Measurements from ENCODE around the gene JPT1.

DNA sequence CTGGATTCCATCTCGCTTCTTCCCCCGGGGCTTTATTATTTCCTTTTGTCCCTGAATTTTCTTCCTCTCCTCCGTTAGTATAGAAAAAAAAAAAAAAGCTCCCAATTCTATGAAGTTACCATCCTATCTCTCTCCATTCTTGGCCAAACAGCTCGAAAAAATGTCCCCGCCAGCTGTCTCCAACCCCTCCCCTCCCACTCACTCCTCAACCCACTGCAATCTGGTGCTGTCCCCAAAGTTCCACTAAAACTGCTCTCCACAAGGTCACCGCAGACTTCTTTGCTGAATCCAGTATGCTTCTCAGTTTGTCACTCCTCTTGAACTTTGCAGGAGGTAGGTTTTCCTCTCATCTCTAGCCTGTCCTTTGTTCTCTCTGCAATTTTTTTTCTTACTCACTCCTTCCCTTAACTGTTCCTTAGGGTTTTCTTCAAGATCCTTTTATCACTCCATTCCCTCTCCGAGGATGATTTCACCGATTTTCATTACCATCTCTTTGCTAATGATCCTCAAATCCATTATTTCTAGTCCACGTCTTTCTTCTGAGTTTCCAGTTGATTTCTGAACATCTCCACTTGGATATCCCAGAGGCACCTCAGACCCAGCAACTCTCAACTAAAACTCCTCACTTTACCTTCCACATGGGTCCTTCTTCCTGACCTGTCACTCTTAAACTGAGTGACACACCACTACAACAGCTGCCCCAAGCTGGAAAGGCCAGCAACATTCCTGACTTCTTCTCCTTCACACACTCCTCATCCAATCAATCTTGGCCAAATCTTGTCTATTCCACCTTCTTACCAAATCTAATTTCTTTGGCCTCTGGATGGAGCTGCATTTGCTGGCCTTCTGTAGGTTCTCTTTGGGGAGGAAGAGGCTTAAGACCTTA is 29.9 kb upstream of the JPT1 start:
- TF ChIP-seq, protein P1, sequence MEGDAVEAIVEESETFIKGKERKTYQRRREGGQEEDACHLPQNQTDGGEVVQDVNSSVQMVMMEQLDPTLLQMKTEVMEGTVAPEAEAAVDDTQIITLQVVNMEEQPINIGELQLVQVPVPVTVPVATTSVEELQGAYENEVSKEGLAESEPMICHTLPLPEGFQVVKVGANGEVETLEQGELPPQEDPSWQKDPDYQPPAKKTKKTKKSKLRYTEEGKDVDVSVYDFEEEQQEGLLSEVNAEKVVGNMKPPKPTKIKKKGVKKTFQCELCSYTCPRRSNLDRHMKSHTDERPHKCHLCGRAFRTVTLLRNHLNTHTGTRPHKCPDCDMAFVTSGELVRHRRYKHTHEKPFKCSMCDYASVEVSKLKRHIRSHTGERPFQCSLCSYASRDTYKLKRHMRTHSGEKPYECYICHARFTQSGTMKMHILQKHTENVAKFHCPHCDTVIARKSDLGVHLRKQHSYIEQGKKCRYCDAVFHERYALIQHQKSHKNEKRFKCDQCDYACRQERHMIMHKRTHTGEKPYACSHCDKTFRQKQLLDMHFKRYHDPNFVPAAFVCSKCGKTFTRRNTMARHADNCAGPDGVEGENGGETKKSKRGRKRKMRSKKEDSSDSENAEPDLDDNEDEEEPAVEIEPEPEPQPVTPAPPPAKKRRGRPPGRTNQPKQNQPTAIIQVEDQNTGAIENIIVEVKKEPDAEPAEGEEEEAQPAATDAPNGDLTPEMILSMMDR (IDR thresholded peaks at IDR 0.05) = no peak
- TF ChIP-seq ESRRA (CRISPR knock-in tag; IDR thresholded peaks at IDR 0.05; ENCODE audit: borderline replicate concordance) = no peak
- TF ChIP-seq, protein P2, sequence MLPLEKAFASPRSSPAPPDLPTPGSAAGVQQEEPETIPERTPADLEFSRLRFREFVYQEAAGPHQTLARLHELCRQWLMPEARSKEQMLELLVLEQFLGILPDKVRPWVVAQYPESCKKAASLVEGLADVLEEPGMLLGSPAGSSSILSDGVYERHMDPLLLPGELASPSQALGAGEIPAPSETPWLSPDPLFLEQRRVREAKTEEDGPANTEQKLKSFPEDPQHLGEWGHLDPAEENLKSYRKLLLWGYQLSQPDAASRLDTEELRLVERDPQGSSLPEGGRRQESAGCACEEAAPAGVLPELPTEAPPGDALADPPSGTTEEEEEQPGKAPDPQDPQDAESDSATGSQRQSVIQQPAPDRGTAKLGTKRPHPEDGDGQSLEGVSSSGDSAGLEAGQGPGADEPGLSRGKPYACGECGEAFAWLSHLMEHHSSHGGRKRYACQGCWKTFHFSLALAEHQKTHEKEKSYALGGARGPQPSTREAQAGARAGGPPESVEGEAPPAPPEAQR (CRISPR knock-in tag; IDR thresholded peaks at IDR 0.05) = no peak
- no peak for TF ChIP-seq IRF2 (CRISPR knock-in tag; IDR thresholded peaks at IDR 0.05; ENCODE audit: borderline replicate concordance, low read depth)
- TF ChIP-seq MXD4 (CRISPR knock-in tag; IDR thresholded peaks at IDR 0.05; ENCODE audit: borderline replicate concordance) = no peak
- no peak for TF ChIP-seq TCF7 (CRISPR knock-in tag; IDR thresholded peaks at IDR 0.05; ENCODE audit: low read depth)
